GM21360 (cell line): ENCODE measurements around the gene KCNK10.

ENCODE experiments used
- ATAC-seq: cut with Tn5 transposase; IDR thresholded peaks from one replicate; pipeline ENCODE4 v1.9.1; 2021; ENCODE audit warnings: mild to moderate bottlenecking, moderate library complexity; ENCODE audit not compliant: unreplicated experiment

Gene KCNK10

DNA sequence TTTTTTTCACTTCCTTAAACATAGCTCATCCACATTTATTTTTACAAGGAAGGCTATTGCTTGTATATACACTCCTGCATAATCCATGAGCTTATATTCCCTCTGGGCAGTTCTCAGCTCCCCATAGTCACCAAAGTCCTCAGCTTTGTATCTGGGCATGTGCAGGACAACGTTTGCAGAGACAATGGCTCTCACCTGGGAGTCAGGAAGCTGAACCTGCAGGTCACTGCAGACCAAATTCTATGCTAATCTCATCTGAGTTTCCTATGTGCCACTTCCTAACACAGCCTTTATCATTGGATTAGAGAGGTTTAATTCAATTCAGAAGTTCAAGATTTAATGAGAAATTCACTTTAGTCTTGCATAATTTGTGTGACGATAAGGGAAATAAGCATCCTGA, 131.5 kb downstream of the KCNK10 start:
- ATAC-seq: no peak

DNA sequence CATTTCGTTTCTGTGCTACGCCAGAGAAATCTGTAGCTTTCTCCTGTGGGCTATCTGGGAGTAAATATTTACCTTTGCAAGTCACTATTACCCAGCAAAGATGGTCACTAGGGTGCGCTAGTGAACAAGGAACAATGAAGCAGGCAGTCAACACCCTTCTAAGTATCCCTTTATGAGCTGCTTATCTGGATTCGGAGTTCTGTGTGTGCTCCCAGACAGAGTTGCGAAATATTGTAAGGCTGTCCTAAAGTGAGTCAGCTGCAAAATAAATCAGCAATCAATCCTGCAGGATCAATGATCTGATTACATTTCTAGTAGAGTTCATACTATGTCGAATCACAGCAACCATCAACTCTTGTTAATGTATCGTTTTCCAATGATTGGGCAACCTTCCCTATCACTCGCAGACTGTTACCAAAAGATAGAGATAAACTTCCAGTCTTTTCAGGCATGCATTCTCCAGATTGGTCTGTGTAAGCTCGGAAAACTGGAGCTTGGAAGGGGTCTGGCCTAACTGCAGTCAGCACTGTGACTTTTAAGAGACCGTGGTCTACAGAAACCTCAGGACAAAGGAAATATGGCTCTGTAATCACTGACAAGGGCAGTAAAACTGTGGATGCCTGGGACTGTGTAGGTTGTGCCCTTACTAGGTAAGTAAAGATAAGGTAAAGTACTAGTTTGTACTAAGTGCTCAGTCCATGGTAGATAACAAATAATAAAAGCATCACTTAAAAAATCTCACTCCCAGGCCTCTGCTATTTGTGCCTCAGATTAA, 133.5 kb downstream of the KCNK10 start:
- ATAC-seq: peak; percentile 62

DNA sequence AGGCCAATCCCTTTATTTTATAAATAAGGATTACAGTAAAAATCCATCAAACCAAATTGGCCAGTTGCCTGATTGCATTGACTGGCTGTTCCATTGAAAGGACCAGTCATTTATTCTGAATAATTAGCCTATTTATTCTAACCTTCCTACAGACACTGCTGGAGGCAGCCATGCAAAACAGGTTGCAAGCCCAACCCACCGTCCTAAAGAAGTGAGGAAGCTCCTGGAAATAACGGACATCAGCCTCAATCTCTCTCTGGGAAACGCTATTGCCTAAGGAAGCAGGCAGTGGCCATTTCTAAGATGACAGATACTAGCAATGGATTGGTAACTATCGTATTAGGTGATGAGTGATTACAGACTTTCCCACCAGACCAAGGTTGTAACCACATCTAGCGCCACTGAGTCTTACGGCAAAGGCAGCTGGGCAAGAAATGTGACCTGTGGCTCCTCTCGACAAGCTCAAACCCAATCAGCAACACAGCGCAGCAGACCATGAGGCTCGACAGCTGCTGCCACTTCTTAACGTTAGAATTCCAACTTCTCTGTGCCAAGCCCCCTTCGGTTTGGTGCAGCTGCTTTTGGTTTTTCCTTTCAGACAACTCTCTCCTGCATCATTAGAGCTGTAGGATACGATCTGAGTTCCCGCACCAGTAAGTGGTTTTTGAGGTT, 134.2 kb downstream of the KCNK10 start:
- no peak for ATAC-seq

DNA sequence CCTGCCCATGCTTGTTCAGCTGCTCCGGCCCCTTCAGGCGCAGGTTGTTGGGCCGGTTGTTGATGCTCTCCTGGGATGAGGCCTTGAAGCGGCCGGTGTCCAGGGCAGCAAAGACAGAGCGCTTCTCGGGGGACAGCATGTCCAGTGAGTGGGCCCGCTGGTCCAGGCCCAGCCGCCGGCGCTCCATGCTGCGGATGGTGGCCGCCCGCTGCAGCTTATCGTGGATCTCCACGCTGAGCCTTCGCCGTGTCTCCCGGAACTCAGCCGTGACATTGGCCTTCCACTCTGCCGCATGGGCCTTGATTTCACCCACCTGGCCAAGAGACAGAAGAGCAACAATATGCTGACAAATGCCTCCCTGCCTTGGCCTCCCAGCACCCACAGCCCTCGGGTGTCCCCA, 137.2 kb downstream of the KCNK10 start:
- ATAC-seq: no peak

DNA sequence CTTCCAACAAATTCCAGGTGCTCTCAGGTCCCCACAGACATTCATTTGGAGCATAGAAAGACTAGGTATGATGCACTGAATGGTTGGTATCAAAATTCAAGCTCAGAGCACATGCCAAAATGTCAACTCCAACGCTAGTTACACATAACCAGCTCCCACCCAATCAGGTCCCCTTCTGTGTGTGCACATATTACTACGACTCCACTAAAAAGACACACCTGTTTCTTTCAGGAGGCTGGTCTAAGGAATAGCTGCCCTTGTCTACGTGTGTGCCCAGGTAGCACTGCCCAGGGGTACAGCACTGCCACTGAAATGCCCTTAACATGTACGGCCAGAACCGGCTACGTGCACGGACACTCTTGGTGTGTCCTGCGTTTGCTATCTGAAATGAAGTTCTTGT, 138.1 kb downstream of the KCNK10 start:
- ATAC-seq: no peak

DNA sequence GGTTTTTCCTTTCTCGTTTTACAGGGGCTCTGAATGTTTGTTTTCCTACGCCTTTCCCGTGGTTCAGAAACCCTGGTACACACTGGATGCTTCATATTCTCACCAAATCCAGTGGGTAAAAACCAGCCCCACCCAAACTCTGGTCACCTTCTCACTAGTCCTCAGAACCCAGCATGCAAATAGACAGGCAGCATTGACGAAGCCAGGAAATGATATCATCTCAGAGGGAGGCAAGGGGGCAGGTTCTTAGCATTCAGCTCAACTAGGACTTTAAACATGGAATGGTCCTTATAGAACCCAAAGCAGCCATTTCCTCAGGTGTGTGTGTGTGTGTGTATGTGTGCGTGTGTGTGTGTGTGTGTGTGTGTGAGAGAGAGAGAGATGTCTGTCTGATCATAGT, 142.0 kb downstream of the KCNK10 start:
- peak; percentile 78 for ATAC-seq

DNA sequence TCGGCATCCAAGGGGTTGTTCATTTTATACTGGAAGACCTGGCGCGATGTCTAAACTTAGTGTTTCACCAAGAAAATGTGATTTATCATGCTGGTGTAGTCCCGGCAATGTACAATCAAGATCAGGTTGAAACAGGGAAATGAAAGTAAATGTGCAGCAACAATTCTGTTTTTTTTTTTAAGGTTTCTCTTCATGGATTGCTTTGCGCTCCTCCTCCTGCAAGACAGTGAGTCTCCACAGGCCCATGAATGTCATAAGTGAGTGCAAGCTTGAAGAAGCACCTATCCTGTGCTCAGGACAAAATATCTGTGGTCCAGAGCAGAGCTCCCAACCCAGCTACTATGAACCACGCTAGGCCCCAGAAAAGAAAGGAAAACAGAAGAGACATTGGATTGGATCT, 143.4 kb downstream of the KCNK10 start:
- no peak for ATAC-seq

DNA sequence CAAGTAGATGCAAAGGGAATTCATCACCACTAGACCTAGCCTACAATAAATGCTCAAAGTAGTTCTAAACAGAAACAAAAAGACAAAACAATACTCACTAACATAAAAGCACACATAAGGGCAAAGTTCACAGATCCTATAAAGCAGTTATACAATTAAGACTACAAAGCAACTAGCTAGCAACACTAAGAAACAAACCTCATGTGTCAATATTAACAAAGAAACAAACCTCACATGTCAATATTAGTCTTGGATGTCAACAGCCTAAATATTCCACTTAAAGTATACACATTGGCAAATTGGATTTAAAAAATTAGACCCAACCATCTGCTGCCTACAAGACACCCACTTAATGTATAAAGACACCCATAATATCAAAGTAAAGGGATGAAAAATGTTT, 152.7 kb downstream of the KCNK10 start:
- no peak for ATAC-seq

DNA sequence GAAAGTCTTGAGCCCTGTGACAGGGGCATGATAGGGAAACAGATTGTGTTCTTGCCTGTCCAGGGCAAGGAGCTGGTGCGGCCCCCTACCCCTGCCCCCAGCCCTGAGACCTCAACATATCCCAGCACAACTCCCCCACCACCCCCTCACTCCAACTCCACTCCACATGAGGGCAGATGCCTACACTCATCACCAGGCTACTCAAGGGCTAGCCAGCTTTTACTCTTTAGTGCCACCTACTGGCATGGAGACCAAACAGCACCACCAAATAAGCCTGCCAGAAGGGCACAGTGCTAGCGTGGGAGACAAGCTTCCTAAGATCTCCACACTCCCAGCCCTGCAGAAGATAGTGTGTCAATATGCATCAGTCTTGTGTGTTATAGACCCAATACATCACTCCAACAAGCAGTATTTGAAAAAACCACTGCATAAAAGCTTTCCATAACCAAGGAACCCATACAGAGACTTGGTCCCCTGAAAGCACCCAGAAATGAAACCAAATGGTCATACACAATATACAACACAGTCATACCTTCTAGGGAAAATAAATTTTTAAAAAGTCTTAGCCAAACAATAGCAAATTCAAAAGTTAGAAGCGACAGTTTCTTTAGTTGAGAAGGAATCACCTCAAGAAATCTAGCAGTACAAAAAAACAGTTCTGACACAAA, 154.4 kb downstream of the KCNK10 start:
- ATAC-seq: peak; percentile 88

DNA sequence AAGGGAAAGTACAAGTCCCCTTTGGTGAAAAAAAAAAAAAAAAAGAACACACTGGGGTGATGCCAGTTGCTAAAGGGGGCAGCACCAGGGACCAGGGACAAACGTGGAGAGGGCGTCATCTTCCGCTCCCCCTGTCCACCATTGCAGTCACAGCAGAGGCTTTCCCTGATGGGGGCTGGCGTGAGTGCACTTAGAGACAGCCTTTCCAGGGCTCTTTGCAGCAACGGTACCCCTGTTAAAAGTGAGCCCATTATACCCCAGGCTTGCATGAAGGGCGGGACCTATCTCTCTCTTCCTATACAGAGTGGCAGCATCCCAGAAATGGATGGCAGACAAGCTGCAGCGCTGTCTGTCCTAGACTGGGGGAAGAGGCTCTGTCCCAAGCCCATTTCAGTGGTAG, 155.0 kb downstream of the KCNK10 start:
- no peak for ATAC-seq

DNA sequence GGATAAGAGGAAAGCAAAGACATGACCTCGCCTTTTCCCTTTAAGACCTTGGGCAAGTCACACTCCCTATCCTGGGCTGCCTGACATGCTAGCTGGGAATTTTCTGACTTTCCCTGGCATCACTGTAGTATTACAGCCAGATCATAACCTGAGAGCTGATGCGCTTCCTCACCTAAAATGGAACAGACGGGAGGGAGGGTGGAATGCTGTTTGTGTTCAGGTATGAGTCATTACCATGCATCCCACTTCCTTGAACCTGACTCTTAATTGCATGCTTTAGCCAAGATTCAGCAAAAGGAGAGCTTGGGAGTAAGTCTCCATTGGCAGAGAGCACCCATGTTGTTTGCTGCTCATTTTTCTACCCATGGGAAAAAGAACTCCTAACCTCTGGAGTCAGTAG, 156.5 kb downstream of the KCNK10 start:
- ATAC-seq: no peak

DNA sequence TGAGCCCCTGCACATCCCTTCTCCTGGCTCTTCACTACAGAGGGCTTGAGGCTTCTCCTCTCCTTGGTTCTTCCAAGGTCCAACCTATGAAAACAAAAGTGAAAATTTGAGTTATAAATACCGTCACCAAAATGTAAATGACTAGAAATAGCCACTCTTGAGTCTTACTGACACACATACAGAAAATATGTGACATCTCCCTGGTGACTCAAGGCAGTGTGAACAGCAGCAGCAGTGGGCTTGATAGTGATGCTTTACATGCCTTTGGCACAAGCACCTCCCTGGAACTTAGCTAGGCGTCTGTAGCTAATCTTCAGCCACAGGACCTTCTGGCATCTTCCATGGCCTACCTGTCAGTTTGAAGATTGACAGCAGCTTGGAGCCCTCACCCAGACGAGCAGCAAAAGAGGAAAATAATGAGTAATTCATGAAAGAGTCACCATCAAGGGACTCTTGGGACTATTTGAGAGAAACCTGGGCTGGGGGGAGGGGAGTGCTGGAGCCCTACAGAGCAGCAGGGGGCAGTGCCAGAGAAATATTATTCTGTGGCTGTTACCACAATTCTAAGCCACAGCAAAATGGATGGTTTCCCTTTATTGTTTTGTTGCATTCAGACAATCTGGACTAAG, 158.0 kb downstream of the KCNK10 start:
- no peak for ATAC-seq

DNA sequence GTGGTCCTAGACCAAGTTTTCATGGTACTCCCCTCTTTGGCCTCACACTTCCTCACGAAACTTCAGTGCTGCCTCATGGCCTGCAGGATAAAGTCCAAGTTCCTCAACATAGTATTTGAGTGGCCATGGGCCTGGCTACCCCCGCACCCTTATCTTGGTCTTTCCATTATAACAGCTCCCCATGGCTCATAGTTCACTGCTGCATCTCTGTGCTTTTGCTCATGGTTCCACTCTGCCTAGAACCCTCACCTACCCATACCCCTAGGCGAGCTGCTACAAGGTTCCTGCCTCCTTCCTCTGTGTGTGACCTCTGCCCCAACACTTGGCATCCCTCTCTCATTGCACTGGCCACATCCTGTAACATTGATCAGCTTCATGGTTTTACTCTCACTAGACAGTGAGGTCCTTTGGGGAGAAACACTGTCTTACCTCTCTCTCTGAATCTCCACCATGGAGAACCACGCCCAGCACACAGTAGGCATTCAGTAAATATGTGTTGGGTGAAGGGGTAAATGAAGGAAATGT, 159.3 kb downstream of the KCNK10 start:
- no peak for ATAC-seq

DNA sequence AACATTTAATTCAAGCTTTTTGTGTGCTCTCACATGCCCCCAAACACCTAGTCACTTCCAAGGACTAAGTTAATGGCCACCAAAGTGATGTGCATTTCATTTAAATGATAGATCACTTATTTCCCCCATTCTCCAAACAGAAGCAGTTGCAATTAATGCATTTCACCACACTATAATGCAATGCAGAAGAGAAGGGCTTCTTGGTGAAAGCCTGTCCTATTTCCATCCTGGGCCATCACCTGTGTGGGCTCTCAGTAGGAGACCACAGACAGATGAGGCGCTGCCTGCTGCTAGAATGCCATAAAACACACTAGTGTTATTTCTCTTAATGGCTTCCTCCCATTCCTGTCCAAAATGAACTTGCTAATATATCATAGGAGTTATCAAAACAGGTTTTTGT, 166.9 kb downstream of the KCNK10 start:
- no peak for ATAC-seq

DNA sequence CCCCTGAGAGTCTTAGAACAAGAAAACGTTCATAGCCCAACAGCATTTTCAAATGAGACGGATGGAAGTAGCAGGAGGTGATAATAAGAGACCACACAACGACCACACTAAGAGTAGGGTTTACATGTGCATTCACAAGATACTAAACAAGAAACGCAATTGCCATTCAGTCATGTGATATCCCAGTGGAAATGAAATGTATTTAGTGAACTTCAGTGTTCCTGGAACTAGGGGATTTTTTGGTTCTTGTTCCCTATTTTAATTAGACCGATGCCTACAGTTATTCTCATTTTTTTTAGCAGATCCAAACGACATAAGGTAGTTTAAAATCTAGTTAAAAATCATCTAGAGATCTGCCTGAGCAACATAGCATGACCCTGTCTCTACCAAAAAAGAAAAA, 168.1 kb downstream of the KCNK10 start:
- no peak for ATAC-seq

DNA sequence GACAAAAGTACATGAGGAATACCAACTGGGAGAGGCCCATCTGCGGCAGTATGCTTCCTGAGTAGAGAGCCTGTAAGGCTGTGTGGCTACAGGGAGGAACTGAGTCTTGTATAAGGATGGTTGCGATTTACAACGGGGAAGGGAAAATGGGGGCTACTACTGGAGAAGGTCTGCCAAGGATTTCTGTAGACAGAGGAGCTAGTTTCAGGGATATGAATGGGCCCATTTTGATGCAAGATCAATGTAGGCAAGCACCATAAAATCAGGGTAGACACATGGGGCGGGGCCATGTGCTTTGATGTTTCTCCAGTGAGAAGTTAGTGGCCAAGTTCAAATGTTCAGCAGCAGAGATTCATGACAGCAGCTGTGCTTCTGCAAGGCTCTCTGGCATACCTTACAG, 168.7 kb downstream of the KCNK10 start:
- ATAC-seq: no peak

DNA sequence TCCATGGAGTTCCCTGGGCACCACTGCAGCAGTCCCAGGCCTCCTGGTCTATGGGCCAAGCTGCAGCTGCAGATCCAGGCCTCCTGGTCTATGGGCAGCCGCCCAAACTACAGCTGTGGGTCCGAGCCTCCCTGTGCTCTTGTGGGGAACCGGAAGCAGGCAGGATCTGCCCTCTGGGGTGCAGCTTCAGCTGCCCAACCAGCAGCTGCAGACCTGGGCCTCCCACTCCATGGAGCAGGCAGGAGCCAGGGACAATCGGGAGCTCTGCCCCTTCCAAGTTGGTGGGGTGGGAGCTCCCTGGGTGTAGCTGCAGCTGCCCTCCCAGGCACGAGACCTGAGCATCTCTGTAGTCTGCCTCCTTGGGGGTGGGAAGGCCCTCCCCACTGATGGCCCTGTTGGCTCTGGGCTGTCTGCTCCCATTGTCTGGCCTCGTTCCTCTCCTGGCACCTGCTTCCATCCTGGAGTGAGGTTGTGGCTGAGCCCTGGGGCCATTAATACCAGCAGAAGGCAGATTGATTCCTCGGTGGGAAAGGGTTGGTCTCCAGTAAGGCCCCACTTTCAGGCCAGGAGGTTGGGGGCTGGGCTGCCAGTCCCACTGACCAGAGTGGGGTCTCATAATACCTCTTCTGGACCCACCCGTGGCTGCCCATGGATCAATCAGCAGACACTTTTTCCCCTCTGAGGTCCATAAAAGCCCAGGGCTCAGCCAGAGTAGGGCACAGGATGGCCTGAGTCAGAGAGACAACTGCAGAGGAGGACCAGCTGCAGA, 176.0 kb downstream of the KCNK10 start:
- no peak for ATAC-seq

DNA sequence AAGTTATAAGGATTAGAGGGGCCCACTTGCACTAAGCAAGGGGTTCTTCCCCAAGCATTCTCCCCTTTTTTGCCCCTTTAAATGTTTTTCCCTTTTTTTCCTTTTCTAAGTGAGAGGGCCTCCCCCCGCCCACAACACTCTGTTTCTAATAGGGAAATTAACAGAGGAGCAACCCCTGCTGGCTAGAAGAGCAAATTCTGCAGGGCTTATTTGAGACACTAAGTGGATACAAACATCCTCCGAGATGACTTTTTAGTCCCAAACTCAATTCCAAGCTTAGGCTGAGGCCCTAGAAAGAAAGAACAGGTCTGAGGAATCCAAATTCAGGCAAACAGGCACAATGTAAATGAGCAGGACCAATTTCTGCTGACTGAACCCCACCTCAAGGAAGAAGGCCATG, 179.3 kb downstream of the KCNK10 start:
- no peak for ATAC-seq

DNA sequence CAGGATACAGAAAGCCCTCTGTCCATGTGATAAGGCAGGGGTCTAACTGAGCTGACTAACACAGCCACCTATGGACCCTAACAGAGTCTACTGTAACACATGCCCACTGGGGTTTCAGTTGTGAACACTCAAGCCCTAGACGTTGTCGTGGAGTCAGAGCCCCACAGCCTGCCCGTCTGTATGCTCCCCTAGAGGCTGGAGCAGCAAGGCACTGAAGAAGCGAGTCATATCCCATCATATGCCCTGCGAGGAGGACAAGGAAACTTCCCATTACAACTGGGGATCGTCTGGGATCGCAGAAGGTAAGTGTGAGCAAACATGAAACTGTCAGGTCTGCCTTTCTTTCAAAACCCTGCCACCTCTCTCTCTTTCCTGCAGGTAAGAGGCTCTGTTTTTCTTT, 180.1 kb downstream of the KCNK10 start:
- ATAC-seq: no peak

DNA sequence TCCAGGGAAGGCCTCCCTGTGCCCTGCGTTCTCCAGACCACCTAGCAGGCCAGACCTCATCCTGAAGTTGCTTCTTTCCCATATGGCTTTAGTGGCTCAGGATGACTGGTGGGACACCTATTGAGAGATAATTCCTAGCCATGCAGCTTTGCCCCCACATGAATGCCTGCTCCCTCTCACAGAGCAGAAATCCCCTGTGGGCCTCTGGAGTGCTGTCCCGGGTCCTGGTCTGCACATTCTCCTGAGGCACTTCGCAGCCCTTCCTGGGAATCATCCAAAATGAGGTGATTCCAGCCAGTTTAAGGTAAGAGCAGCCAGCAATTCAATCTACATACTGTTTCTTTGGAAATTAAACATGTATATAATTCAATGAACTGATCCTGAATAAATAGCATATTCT, 182.2 kb downstream of the KCNK10 start:
- no peak for ATAC-seq

DNA sequence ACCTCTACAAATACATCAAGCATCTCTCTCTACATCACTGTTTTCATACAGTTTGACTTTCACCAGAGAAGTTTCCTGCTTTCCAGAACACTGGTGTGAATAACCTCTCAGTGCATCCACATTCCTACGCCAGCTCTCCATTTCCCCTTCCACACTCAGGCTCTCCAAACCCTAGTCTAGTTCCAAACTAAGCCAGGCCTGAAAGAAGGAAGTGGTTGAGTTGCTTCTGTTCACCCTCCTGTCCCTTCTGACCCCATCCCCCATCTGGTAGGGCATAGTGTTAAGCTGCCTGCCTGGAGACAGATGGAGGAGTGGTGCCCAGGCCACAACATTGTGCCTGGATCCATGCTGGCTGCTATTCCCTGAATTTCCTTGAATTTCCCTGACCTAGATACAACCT, 185.7 kb downstream of the KCNK10 start:
- no peak for ATAC-seq
